Body of pancreas (tissue), 4 donors: Measurements from ENCODE around the gene UCN2.

Experiments
- CTCF ChIP-seq, 7 experiments: fragments of 450-650 bp in 4 of 7; fragments of 200-600 bp in 3 of 7; sonication (generic) in 3 of 7; IDR thresholded peaks; one replicate each; pipeline ENCODE4 v1.5.1; 2016 to 2019; ENCODE audit warnings: antibody characterized with exemption in 7 of 7
- POLR2A ChIP-seq, 3 donors: fragments of 450-650 bp; IDR thresholded peaks; one replicate each; pipeline ENCODE4 v1.6.1; 2016; ENCODE audit warnings: antibody characterized with exemption in 3 of 3, mild to moderate bottlenecking in 2 of 3

DNA sequence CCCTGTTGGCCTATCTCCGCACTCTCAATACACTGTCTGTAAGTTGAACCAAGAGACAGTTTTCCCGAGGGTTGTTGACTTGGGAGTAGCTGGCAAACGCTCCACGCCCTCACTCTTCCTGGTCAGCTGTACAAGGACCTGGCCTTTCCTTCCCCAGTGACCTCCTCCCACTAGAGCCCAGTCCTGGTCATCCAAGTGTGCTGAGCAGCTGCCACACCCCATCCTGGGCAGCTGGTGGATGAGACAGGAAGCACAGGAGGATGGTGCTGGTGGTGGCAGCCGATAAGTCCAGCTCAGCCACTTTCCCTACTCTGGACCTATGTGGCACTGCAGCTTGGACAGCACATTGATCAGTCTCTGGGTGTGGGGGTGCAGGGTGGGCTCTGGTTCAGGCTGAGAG, 26.8 kb downstream of the UCN2 start:
- TF ChIP-seq CTCF (IDR thresholded peaks at IDR 0.05) (no peak), POLR2A (IDR thresholded peaks at IDR 0.05) (no peak)
